ENCODE results near the gene ADAMTS15.
A peak's percentile ranks its signal among the peaks of the same experiment; 100 is the strongest.

Gene ADAMTS15

GRCh38 chr11:130451231-130452019 lies 3.0 kb downstream of the ADAMTS15 start:
- peak; percentile 82 for DNase-seq (ENCODE audit: low read depth)
- no peak for TF ChIP-seq CTCF (IDR thresholded peaks at IDR 0.05; ENCODE audit: low read length, missing control alignments)
- peak overlapping the region; percentile 70 for H3K4me3 ChIP-seq (replicated peaks; ENCODE audit: low read depth, low read length)

GRCh38 chr11:130452176-130452575 lies 3.7 kb downstream of the ADAMTS15 start:
- peak overlapping the region; percentile 19 for H3K4me3 ChIP-seq (replicated peaks; ENCODE audit: low read depth, low read length)
- no peak for DNase-seq (ENCODE audit: low read depth)
- no peak for TF ChIP-seq CTCF (IDR thresholded peaks at IDR 0.05; ENCODE audit: low read length, missing control alignments)

- no peak for TF ChIP-seq CTCF (IDR thresholded peaks at IDR 0.05; ENCODE audit: low read length, missing control alignments)
- no peak for DNase-seq (ENCODE audit: low read depth)
- H3K4me3 ChIP-seq (replicated peaks; ENCODE audit: low read depth, low read length): no peak overlapping the region
These were observed 4.5 kb downstream of the ADAMTS15 start for GRCh38 chr11:130452940-130453339.

- TF ChIP-seq CTCF (IDR thresholded peaks at IDR 0.05; ENCODE audit: low read length, missing control alignments): no peak
- no peak overlapping the region for H3K4me3 ChIP-seq (replicated peaks; ENCODE audit: low read depth, low read length)
- DNase-seq (ENCODE audit: low read depth): no peak
These were observed 6.2 kb downstream of the ADAMTS15 start for GRCh38 chr11:130454491-130455252.

GRCh38 chr11:130455483-130456127 lies 7.2 kb downstream of the ADAMTS15 start:
- DNase-seq (ENCODE audit: low read depth): no peak
- TF ChIP-seq CTCF (IDR thresholded peaks at IDR 0.05; ENCODE audit: low read length, missing control alignments): no peak
- no peak overlapping the region for H3K4me3 ChIP-seq (replicated peaks; ENCODE audit: low read depth, low read length)

- H3K4me3 ChIP-seq (replicated peaks; ENCODE audit: low read depth, low read length): no peak overlapping the region
- TF ChIP-seq CTCF (IDR thresholded peaks at IDR 0.05; ENCODE audit: low read length, missing control alignments): no peak
- no peak for DNase-seq (ENCODE audit: low read depth)
These were observed 7.8 kb downstream of the ADAMTS15 start for GRCh38 chr11:130456286-130456685.
